SH-SY5Y (cell line): ENCODE results near the gene DENND6A.

Source experiments
- GATA2 ChIP-seq: IDR thresholded peaks from 2 replicates; pipeline ENCODE4 v1.6.1; 2011; ENCODE audit warnings: mild to moderate bottlenecking, low read depth, low read length
- GATA3 ChIP-seq: IDR thresholded peaks from 2 replicates; pipeline ENCODE4 v1.6.1; 2011; ENCODE audit warnings: low read depth, mild to moderate bottlenecking, low read length, moderate library complexity

- TF ChIP-seq GATA2 (no peak), GATA3 (no peak)
Measured at GRCh38 chr3:57654267-57654666, 38.6 kb downstream of the DENND6A start.
